A204.1 (cell line): ENCODE data around the gene DDN.

Experiments
- FAIRE-seq: peaks from 2 replicates; lab custom pipeline; 2012; peaks lifted over from hg19 to GRCh38; lab: Jason Lieb, UNC

Gene DDN

DNA sequence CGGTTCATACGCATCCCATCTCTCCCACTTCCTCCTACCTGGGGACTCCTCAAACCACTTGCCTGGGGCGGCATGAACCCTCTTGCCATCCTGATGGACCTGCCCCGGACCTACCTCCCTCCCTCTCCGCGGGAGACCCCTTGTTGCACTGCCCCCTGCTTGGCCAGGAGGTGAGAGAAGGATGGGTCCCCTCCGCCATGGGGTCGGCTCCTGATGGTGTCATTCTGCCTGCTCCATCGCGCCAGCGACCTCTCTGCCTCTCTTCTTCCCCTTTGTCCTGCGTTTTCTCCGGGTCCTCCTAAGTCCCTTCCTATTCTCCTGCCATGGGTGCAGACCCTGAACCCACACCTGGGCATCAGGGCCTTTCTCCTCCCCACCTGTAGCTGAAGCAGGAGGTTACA lies 17.4 kb downstream of the DDN start:
- no peak for FAIRE-seq

DNA sequence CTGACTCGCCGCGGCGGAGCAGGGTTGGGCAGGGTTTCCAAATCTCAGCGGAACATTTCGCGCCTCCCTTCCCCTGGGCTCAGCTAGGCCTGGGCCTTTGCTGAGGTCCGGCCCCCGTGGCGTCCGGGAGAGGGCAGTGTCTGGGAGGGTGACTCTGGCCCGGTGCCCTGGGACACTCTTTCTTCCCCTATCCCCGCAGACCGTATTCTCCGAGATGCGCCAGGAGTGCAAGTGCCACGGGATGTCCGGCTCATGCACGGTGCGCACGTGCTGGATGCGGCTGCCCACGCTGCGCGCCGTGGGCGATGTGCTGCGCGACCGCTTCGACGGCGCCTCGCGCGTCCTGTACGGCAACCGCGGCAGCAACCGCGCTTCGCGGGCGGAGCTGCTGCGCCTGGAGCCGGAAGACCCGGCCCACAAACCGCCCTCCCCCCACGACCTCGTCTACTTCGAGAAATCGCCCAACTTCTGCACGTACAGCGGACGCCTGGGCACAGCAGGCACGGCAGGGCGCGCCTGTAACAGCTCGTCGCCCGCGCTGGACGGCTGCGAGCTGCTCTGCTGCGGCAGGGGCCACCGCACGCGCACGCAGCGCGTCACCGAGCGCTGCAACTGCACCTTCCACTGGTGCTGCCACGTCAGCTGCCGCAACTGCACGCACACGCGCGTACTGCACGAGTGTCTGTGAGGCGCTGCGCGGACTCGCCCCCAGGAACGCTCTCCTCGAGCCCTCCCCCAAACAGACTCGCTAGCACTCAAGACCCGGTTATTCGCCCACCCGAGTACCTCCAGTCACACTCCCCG lies 18.0 kb downstream of the DDN start:
- FAIRE-seq = no peak

DNA sequence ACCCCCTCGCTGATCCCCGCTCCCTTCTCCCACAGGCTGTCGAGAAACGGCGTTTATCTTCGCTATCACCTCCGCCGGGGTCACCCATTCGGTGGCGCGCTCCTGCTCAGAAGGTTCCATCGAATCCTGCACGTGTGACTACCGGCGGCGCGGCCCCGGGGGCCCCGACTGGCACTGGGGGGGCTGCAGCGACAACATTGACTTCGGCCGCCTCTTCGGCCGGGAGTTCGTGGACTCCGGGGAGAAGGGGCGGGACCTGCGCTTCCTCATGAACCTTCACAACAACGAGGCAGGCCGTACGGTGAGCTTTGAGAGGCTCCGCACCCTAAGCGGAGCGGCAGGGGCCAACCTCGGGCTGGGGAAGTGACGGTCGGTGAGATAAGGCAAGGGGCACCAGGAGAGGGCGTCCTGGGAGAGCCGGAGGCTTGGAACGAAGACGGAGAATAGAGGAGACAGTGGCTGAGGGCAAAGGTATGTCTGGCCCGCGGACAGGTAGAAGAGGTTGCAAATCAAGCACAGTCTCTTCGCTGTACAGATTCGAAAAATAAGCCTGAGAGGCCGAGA lies 18.7 kb downstream of the DDN start:
- no peak for FAIRE-seq

DNA sequence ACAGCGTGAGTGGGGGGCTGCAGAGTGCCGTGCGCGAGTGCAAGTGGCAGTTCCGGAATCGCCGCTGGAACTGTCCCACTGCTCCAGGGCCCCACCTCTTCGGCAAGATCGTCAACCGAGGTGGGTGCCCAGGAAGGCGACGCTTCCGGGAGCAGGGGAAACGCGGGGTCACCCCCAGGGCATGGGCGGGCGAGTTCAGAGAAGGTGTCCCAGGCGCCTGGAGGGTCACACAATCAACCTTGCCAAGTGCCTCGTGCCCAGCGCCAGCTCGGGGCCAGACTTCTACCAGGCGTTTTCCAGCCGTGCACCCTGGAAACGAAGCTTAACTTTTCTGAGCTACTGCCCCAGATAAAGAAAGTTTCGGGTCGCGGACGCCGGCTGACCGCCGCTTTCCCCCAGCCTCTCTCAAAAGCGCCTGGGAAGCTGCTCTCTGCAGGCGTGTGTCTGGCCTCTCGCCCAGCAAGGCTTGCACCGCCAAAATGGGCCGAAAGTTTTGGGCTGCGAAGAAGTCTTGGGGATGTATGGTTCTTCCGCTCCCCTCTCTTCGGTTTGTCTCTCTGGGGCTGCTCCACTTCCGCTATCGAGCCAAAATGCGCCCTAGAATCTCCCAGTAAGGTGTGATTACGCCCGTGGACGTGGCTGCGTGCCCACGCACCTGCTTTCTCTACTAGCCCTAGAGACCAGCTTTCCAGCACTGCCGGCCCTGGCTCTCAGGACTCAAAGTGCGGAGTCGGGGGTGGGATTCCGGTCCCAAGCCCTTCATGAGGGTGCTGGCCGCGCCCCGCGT lies 19.4 kb downstream of the DDN start:
- FAIRE-seq = no peak

DNA sequence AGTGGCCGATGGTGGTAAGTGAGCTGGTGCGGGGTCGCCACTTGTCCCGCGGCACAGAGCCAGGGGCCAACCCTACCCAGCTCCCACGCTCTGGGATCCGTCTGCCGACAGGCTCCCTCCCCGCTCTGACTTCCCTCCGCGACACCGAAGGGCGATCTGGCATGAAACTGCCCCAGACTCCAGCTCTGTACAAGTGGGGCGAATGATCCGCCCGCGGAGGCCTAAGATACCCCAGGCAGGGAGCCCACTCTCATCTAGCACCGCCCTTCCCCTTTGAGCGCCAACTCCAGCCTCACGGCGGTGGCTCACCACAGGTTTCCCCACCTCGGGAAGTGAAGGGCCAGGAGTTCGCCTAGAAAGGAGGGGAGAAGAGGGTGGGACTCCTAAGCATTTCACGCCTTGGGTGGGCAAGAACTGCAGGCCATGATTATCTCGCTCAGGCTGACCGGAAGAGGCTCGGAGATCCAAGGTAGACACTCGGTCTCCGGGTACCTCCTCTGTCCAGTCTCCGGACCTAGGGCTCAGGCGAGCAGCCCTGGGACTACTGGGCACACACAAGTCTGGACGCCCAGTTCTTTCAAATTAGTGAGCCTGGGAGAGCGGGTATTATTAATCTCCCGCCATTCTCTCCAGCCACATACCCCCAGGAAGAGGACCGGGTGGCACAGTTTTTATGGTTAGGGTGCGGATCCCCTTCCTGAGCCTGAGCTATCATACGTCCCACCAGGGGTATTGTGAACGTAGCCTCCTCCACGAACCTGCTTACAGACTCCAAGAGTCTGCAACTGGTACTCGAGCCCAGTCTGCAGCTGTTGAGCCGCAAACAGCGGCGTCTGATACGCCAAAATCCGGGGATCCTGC lies 20.2 kb downstream of the DDN start:
- no peak for FAIRE-seq

DNA sequence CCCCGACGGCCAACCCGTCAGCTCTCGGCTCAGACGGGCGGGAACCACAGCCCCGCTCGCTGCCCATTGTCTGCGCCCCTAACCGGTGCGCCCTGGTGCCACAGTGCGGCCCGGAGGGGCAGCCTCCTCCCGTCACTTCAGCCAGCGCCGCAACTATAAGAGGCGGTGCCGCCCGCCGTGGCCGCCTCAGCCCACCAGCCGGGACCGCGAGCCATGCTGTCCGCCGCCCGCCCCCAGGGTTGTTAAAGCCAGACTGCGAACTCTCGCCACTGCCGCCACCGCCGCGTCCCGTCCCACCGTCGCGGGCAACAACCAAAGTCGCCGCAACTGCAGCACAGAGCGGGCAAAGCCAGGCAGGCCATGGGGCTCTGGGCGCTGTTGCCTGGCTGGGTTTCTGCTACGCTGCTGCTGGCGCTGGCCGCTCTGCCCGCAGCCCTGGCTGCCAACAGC lies 20.9 kb downstream of the DDN start, which contains the start of gene WNT1:
Gene WNT1, plus strand, starts transcription at position 32 of the 450 bp plus-strand sequence. Its CDS starts 329 bp downstream, at position 361.
- FAIRE-seq = no peak

DNA sequence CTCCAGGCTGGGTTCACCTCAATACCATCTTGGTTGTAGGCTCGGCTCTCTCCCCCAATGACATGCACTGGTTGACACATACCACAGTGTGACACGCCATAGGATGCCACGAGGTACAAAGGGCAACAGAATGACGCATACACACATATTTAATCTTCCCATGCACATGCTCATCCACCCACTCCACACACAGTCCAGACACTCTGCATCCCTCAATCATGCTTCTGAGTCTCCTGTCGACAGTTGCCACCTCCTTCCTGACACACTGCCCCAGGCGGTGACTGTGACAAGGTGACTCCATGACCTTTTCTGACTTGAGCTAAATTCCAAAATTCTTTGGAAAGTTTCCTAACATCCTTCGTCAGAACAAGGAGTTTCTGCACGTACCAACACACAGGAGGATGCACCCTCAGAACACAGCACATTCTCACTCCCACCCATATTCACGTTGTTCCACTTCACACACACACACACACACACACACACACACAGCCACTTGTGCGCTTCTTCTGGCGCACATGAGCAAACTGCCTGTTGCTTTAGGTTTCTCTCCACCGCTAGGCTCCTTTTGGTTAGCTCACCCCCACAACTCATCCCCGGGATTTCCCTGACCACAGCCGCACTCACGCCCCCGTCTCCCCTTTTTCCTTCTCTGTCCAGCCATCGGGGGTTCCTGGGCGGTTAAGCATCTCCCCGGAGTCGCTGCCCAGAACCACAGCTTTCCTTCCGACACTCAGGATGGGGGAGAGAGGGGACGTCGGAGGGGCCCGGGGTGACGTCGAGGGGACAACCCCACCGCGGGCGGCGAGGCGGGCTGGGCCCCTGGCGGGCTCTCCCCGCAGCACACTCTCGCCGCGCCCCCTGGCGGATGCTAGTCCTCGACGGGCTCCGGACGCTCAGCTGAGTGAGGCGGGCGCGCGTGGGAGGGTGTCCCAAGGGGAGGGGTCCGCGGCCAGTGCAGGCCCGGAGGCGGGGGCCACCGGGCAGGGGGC lies 21.6 kb downstream of the DDN start:
- no peak for FAIRE-seq

DNA sequence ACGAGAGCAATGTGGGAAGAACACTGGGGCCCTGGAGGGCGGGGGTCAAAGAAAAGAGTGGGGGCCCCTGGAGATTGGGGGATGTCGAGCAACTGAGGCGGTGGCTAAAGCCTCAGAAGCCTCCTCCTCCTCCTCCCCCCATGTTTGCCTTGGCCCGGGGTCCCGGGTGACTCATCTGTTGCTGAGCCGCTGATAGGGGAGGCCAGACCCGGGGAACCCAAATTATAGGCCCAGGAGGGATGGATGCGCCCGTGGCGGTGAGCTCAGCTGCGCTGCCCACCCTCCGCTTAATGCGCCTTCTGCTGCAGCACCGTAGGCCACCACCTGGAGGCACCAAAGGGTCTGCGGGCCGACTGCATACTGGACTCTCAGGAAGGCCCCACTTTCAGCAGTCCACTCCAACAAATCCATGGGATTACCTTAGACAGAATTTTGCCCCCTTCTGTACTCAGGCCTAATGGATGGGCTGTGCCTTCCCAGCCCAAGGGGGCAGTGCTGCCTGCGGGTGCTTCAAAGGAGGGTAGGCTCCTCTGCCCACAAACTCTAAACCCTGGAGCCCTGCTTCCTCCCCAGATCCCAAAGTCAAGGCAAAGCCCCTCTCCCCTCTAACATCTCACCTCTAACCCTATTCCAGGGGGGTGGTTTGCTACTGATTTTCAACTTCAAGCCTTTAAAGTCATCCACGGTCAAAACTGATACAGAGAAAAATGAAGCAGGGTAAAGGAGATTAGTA lies 25.1 kb downstream of the DDN start:
- no peak for FAIRE-seq

DNA sequence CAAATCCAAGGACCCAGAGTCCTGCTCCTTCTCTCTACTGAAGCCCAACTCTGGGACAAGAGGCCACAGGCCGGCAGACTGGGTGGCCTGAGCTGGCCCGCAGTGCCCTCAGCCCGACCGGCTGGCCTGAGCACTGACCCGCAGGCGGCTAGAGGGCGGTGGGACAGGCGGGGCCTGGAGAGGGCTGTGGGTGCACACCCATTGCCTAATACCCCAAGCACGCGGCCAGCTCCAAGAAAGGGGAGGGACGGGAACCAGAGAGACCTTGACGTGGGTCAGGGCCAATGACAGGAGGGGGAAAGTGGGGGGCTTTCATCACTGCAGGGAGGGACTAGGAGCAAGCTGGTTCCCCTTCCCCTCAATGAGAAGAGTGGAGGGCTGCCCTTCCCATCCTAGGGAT lies 25.6 kb downstream of the DDN start:
- FAIRE-seq = no peak

DNA sequence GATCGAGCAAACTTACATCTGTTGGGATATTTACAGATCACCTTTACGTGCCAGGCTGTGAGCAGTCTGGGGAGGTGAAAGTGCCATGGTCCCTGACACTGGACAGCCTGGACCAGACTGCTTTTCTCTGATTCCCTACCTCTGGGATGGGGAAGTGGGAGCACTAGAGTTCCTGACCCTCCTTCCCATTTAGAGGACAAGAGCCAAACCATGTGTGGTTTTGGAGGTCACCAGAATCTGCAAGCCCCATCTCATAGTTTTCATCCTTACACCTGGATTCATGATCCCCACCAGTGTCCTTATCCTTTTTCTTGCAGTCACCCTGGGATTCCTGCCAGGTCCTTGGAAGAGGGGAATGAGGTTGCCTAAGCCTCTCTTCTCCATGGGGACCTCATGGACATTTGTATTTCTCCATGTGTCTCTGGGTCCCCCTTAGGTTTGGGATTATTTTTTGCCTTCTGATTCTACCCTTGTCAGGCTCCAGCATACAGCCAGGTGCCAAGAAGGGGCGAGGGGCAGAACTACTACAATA lies 26.2 kb downstream of the DDN start:
- no peak for FAIRE-seq

DNA sequence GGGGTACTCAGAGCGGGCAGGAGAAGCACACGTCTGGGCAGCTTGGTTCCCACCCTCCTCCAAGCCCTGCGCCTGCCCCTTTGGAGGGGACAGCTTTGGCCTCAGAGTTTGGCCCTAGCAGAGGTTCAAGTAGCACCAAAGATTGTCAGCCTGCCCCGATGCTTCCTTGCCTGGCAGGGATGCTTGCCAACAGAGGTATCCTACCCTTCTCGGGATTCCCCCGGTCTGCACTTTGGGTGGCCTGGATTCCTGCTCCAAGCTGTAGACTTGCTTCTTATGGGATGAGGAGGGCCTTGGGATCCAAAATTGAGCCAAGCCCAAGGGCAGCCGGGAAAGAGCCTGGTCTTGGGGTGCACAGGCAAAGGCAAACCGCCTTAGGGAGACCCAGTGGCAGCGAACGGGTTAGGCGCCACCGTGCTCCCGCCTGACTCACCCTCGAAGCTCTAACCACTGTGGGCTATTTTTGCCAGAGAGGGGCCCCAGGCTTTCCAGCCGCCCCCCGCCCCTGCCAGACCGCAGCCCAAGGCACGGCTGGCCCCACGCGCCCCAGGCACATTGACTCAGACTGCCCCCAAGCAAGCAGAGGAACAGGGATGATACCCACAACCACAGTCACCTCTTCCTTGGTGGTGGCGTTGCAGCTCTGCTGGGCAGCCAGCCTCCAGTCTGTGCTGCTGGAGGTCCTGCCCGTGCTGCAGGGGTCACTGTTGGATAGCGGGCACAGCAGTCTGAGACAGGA lies 26.8 kb downstream of the DDN start:
- no peak for FAIRE-seq

DNA sequence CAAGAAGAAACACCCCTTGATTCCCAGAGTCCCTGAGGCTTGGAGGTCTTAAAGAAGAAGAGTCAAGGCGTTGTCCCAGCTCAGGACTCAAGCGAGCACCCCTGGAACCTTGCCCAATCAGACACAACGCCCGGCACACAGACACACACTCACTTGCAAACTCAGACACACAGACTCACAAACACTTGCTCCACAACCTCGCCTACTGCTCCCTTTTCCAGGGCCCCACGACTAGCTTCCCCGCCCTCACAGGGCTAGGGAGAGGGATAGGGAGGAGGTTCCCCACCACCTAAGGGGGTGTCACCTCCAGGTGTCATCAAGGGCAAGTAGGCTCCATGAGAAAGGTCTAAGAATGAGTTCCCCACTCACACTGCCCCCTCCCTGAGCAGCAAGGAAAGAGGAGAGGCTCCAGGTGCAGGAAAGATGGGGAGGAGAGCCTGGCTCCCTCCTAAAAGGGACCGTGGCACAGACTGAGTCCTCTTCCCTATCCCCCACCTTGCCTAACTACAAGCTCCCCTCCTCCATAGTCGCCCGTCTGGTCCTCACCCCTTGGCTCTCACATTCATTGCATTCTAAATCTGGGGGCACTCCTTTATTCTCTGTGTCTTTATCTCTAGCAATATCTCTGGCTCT lies 28.4 kb downstream of the DDN start:
- no peak for FAIRE-seq

DNA sequence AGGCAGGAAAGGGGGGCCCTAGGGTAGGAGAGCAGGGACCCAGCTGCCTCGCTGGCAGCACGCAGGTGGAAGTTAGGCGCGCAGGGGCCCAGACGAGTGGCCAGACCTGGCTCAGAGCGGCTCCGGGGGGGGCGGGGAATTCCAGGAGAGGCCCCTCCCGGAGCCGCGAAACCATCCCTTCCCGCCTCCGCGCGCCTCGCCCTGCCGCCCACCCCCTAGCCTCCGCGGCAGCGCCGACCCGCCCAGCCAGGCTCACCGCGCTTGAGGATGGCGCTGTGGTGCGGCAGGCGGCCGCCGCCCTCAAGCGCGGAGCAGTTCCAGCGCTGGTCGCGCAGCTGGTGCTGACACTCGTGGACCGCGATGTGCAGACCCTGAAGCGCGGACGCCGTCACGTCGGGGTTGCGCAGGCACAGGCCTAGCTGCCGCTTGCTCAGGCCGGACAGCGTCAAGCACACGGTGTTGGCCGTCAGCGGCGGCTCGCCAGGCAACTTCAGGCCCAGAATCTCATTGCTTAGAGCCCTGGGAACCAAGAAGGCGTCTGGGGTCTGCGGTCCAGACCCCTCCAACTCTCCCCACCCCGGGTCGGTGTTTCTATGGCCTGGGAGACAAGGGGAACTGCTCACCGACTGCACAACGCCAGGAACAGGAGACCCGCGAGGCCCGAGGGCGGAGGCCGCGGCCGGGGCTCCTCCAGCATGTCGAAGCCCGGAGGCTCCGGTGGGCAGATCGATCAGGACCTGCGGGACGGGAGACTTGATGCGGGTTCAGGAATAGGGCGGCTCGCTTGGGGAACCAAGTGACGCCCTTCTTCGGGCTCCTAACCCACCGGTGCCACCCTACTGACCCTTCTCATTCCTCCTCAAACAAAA lies 29.1 kb downstream of the DDN start:
- no peak for FAIRE-seq

DNA sequence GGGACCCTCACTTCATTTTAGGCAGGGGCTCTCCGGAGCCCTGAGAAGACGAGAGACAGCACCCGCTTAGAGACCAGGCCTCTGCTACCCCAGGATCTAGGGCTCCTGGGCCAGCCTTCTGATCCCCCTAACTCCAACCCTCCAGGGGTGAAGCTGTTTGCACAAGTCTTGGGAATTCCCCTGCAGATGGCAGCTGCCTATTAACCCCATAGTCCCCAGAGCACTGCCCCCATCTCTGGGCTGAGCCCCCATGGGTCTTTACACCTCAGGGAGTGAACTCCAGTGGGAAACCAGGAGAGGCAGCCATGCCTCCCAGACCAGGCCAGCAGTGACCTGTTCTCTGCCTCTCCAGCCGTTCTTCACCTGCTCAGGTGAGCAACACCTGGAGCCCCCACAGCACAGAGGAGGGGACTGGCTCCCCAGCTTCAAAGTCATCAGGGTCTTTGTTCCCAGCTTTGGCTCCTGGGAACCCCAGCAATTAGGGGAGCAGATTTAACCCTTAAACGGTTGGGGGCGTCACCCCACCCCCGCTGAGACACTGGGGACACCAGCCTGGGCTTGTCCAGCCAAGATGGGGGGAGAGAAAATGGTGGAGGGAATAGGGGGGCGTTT lies 29.9 kb downstream of the DDN start:
- FAIRE-seq = no peak

DNA sequence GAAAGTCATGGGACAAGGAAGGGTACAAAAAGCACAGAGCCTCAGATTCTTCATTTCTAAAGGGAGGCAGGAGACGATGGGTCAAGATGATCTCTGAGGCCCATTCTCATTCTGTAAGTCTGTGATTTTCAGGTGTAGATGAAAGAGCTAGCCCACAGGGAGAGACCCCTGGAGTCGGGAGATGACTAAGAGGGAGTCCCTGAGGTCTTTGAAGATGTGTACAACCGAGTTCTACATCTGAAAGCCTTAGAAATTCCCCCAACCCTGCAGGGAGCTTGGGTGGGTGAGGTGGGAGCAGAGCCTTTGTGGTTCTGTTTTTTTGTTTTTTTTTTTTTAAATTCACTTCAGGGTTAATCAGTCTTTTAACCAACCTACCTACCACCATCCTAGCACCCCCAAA lies 30.7 kb downstream of the DDN start:
- no peak for FAIRE-seq

DNA sequence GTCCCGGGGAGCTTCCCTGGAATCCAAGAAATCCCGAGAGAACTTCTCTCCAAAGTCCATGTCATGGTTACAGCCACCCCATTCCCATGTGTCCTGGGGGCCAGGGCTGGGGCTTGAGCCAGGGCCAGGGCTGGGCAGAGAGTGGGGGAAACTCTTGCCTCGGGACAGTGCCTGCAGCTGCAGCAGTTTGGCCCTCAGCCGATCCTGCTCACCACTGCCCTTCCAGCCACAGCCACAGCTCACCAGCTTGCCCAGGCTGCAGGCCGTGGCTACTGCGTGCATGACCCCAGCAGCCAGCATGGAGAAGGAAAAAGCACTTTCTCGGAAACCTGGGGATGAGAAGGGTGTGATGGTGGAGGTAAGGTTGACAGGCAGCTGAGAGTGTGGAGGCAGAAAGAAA lies 31.2 kb downstream of the DDN start:
- FAIRE-seq = no peak

DNA sequence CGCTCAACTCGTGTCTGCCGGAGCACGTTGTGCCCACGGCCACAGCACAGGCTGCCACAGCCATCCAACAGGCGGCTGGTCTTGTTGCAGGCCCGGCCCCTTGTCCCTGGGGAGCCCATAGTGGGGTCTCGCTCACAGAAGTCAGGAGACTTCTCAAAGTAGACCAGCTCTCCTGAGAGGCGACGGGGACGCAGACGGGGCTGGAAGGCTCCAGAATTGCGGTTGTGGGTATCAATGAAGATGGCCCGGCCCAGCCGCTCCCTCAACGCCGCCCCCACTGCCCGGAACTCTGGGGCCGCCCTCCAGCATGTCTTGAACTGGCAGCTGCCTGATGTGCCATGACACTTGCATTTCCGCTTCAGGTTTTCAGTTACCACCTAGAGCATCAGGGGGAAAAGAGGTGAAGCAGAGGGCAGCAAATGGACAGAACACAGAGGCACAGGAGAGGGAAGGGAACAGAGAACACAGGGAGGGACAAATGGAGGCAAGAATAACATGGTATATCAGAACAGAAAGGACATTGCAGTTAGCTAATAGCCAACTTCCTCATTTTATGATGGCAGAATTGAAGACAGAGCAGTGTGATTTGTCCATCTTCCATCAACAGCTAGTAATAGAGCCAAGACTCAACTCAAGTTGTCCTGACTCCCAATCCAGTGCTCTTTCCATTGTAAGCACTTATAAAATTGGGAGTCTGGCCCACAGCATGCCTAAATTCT lies 32.8 kb downstream of the DDN start:
- no peak for FAIRE-seq
